GM12872 (cell line): ENCODE measurements around the gene CEBPE.

Experiments used
- TF ChIP-seq, protein P1 (sequence below): IDR thresholded peaks from 3 replicates; pipeline ENCODE4 v1.5.1; 2011; ENCODE audit warnings: low read depth, mild to moderate bottlenecking, low read length, moderate library complexity; ENCODE audit not compliant: insufficient read depth

The CEBPE gene

DNA sequence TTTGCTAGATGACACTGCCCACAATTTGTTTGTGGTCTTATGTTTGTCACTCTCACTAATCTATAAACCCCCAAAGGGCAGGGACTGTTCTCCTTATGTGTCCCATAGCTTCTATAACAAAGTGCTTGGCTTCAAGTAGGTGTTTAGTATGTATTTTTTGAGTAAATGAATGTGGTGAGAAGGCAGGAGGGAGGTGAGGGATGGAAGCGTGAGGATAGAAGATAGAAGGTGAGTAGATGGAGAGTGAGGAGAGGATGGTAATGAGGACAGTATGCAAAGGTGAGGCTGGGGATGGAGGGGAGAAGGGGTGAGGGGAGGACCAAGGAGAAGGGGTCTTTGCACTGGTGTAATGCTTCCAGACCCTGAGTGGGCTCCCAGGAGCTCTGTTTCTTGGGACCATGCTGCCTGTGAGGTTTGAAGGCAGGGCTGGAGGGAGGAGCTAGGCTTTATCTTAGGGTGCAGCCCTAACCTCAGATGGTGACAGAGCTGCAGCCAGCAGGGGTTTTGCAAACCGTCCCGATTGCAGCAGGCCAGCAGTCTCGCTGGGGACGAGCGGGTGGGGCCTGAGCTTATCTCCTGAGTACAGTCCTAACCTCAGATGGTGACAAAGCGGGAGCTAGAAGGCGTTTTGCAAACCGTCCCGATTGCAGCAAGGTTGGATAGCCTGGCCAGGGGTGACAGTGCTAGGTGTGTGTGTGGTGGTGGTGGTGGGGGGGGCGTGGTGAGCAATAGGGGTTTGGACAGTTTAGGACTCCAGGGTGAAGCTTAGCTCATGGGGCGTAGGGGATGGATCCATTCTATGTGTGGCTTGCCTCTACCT is 6.5 kb downstream of the CEBPE start:
- TF ChIP-seq, protein P1, sequence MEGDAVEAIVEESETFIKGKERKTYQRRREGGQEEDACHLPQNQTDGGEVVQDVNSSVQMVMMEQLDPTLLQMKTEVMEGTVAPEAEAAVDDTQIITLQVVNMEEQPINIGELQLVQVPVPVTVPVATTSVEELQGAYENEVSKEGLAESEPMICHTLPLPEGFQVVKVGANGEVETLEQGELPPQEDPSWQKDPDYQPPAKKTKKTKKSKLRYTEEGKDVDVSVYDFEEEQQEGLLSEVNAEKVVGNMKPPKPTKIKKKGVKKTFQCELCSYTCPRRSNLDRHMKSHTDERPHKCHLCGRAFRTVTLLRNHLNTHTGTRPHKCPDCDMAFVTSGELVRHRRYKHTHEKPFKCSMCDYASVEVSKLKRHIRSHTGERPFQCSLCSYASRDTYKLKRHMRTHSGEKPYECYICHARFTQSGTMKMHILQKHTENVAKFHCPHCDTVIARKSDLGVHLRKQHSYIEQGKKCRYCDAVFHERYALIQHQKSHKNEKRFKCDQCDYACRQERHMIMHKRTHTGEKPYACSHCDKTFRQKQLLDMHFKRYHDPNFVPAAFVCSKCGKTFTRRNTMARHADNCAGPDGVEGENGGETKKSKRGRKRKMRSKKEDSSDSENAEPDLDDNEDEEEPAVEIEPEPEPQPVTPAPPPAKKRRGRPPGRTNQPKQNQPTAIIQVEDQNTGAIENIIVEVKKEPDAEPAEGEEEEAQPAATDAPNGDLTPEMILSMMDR = no peak

DNA sequence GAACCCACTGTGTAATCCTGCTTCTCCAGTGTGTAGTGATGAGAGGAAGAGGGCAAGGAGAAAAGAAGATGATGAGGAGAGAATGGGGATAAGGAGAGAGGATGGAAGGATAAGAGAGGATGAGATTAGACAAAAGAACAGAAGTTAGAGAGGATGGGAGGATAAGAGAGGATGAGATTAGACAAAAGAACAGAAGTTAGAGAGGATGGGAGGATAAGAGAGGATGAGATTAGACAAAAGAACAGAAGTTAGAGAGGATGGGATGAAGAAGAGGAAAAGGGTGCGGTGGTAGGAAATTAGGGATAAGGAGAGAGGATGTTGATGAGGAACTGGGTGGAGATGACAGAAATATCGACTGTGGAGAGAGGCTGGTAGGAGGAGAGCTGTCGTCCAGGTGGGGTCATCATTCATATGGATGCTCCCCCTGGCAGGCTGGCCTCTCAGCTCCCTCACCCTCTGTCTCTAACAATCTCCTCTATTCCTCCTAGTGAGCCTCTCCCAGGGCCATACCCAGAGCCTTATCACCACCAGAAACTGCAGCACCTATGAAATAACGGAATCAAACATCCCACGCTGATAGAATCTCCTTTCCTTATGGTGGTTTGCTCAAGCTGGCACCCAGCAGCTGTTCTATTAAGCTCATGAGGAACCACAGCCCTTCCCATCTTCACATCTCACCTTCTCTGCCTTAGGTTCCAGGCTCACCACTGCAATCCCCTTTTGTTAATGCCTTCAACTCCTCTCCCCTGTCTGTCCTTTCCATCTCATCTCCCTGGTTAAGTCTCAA is 8.3 kb downstream of the CEBPE start:
- TF ChIP-seq, protein P1 = no peak

- TF ChIP-seq, protein P1 = no peak
Observed at GRCh38 chr14:23109769-23110168, 9.3 kb downstream of the CEBPE start.

DNA sequence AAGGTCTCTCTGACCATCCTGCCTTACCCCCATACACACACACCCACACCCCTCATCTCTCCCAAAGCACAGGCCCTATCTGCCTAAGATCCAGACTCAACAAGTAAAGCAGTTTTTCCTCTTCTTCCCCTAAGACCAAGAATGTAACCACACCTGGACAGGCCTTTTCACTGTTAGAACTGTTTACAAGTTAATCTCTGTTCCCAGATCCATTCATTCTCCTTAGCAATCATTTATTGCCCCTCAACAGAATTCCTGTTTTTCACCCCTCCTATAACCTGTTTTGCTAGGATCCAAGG is 12.4 kb downstream of the CEBPE start:
- TF ChIP-seq, protein P1 = no peak

- TF ChIP-seq, protein P1 = no peak
Observed at GRCh38 chr14:23105348-23105824, 13.7 kb downstream of the CEBPE start.

DNA sequence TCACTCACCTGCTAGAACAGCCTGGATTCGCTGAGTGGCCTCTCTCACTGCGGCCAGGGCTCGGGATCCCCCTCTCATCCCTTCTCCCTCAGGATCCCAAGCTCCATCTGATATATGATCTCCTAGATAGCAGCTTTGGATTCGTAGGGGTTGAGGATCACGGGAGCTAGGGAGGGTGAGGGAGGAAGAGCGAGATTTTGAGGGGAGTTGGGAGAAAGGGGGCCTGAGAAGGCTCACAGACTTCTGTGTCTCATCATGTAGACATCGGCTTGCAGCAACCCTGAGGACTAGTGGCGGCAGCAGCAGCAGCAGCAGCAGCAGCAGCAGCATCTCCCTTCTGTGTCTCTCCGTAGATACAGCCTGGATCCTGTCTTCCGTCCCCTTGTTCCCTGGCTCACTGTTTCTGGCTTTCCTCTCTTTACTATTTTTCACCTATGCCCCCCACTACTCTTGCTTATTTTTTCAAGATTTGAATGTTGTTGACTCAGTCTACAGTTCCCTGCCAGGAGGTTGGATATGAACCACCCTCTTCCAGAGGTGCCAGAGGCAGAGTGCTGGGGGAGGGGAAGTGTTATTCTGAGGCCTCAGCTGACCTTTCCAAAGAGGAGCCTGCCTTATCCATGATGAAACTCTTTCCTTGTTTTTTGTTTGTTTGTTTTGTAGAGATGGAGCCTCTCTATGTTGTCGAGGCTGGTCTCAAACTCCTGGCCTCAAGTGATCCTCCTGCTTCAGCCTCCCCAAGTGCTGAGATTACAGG is 14.3 kb downstream of the CEBPE start, which contains the start of gene CIROP:
Gene CIROP, minus strand, starts transcription at position 399 of the 757 bp plus-strand sequence. Its CDS starts 69 bp downstream, at position 330.
- TF ChIP-seq, protein P1 = no peak

GRCh38 chr14:23104070-23104590 is 14.9 kb downstream of the CEBPE start:
- TF ChIP-seq, protein P1 = no peak
